OCI-LY1 (cell line): ENCODE data around the gene STAM.

Experiments used
- H2AFZ ChIP-seq: fragments of 200-600 bp; sonication (generic), shearing (Covaris generic); 2 replicates; pipeline ENCODE4 v1.6.0; 2014; ENCODE audit warnings: antibody characterized with exemption, mild to moderate bottlenecking, low read length
- H3F3A ChIP-seq: fragments of 200-600 bp; sonication (generic), shearing (Covaris generic); 2 replicates; pipeline ENCODE4 v1.6.0; 2014; ENCODE audit warnings: mild to moderate bottlenecking, antibody characterized with exemption, low read length, moderate library complexity; ENCODE audit not compliant: insufficient read depth
- H3K27ac ChIP-seq: fragments of 200-600 bp; sonication (generic); 2 replicates; pipeline ENCODE4 v1.5.1; 2014; ENCODE audit warnings: low read length, mixed run types, mild to moderate bottlenecking, low read depth; ENCODE audit not compliant: poor library complexity, severe bottlenecking
- H3K27me3 ChIP-seq: fragments of 200-600 bp; sonication (generic); 2 replicates; pipeline ENCODE4 v1.6.0; 2014; ENCODE audit warnings: antibody characterized with exemption, mild to moderate bottlenecking, low read length, moderate library complexity; ENCODE audit not compliant: insufficient read depth
- H3K36me3 ChIP-seq: fragments of 200-600 bp; sonication (generic); 2 replicates; pipeline ENCODE4 v1.6.1; 2014; ENCODE audit warnings: mild to moderate bottlenecking, antibody characterized with exemption, low read length, moderate library complexity, mixed read lengths; ENCODE audit not compliant: insufficient read depth
- H3K4me1 ChIP-seq: fragments of 200-600 bp; sonication (generic); 2 replicates; pipeline ENCODE4 v1.5.1; 2014; ENCODE audit warnings: mild to moderate bottlenecking, low read length, moderate library complexity; ENCODE audit not compliant: insufficient read depth, severe bottlenecking
- H3K4me2 ChIP-seq: fragments of 200-600 bp; sonication (generic), shearing (Covaris generic); 2 replicates; pipeline ENCODE4 v1.6.1; 2014; ENCODE audit warnings: low read length
- H3K4me3 ChIP-seq: fragments of 200-600 bp; sonication (generic); 2 replicates; pipeline ENCODE4 v1.5.1; 2014; ENCODE audit warnings: low read length, low read depth, mild to moderate bottlenecking, mixed read lengths; ENCODE audit not compliant: poor library complexity, severe bottlenecking
- H3K79me2 ChIP-seq: fragments of 200-600 bp; shearing (Covaris generic); 2 replicates; pipeline ENCODE4 v1.6.1; 2016; ENCODE audit warnings: mixed run types, low read length, mixed read lengths; ENCODE audit not compliant: insufficient read depth
- H3K9ac ChIP-seq: fragments of 200-600 bp; sonication (generic), shearing (Covaris generic); 2 replicates; pipeline ENCODE4 v1.6.1; 2014; ENCODE audit warnings: mild to moderate bottlenecking, low read length, mixed read lengths
- H3K9me2 ChIP-seq: fragments of 200-600 bp; sonication (generic), shearing (Covaris generic); 2 replicates; pipeline ENCODE4 v1.6.1; 2014; ENCODE audit warnings: low read depth, mild to moderate bottlenecking, low read length, mixed read lengths
- H3K9me3 ChIP-seq: fragments of 200-600 bp; shearing (Covaris generic); 2 replicates; pipeline ENCODE4 v1.6.1; 2014; ENCODE audit warnings: low read length, mixed read lengths
- H4K20me1 ChIP-seq: fragments of 200-600 bp; sonication (generic), shearing (Covaris generic); 2 replicates; pipeline ENCODE4 v1.6.0; 2016; ENCODE audit warnings: mild to moderate bottlenecking, low read length; ENCODE audit not compliant: insufficient read depth
- CTCF ChIP-seq: fragments of 200-600 bp; sonication (generic), shearing (Covaris generic); IDR thresholded peaks from 2 replicates; pipeline ENCODE4 v1.5.1; 2017; ENCODE audit warnings: mild to moderate bottlenecking, antibody characterized with exemption, low read length, moderate library complexity, mixed read lengths
- EZH2 ChIP-seq: fragments of 200-600 bp; sonication (generic), shearing (Covaris generic); IDR thresholded peaks from 2 replicates; pipeline ENCODE4 v1.8.0; 2017; ENCODE audit warnings: borderline replicate concordance, mixed run types, mild to moderate bottlenecking, antibody characterized with exemption, low read length, moderate library complexity, mixed read lengths

The STAM gene

GRCh38 chr10:17725703-17726102, 81.8 kb downstream of the STAM start:
- Histone ChIP-seq H3K36me3 (no peaks in the 10 kb centered on the region; the same call in 1 of the 2 replicates), H3K27me3 (no peaks in the 10 kb centered on the region), H3K4me3 (no peak overlapping the region), H3K79me2 (no peaks in the 10 kb centered on the region), H3F3A (no peaks in the 10 kb centered on the region), H3K4me2 (no peak overlapping the region), H3K9me2 (no peaks in the 10 kb centered on the region), H2AFZ (no peak overlapping the region), H3K9me3 (no peaks in the 10 kb centered on the region), H3K9ac (no peak overlapping the region), H3K4me1 (no peaks in the 10 kb centered on the region), H4K20me1 (no peaks in the 10 kb centered on the region), H3K27ac (no peak overlapping the region)
- no peak for TF ChIP-seq EZH2
- TF ChIP-seq CTCF = no peak

DNA sequence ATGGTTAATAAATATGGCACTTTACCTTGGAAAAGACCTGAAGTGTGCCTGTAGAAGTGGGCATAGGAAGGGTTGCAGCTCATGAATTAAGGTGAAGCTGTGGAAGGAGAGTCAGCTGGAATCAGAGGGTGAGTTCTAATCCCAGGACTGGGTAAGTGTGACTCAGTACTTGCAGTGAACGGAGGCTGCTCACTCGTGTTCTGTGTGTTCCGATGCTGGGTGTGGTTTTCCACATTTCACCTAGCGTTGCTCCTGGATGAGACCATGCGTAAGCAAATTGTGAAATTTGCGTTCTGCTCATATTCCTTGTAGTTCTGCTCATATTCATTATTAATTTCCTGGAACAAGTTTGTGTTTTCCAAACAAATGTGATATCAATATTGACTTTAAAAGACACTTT, 85.7 kb downstream of the STAM start:
- Histone ChIP-seq H3K4me3 (no peak overlapping the region), H2AFZ (no peak overlapping the region)
- TF ChIP-seq EZH2 (no peak), CTCF (no peak)

DNA sequence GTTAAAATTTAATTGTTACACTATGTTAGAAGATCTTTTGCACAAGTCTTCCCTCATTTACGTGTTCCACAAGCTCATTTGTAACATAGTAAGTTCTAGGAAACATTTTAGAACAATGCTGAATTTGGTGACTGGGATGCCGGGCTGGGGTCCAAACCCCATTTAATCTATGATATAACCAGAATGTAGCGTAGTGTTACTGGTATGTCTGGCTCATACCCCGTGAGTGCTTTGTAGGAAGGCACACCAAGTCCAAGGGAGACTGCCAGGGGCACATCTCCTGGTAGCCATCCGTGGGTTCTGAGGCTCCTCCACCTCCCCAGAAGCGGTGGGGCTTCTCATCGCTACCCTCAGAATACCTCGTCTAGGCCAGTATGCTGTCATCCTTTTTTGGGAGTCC, 86.7 kb downstream of the STAM start:
- no peaks in the 10 kb centered on the region for H3K79me2 ChIP-seq
- no peaks in the 10 kb centered on the region for H3K9me3 ChIP-seq
- H3K4me2 ChIP-seq = no peak overlapping the region
- H3K4me3 ChIP-seq = no peak overlapping the region
- no peaks in the 10 kb centered on the region for H3K4me1 ChIP-seq
- no peaks in the 10 kb centered on the region for H3K27me3 ChIP-seq
- no peaks in the 10 kb centered on the region for H3K9me2 ChIP-seq
- no peak overlapping the region for H2AFZ ChIP-seq
- TF ChIP-seq CTCF (no peak), EZH2 (no peak)
- H3K9ac ChIP-seq = no peak overlapping the region
- no peak overlapping the region for H3K27ac ChIP-seq
- no peaks in the 10 kb centered on the region for H3K36me3 ChIP-seq
- no peaks in the 10 kb centered on the region for H4K20me1 ChIP-seq
- H3F3A ChIP-seq = no peaks in the 10 kb centered on the region

More for the DNA sequence above, 85.7 kb downstream of the STAM start:
- H3K27me3 ChIP-seq = no peaks in the 10 kb centered on the region
- H3K9me3 ChIP-seq = no peaks in the 10 kb centered on the region
- no peak overlapping the region for H3K9ac ChIP-seq
- H3K27ac ChIP-seq = no peak overlapping the region
- no peaks in the 10 kb centered on the region for H3K36me3 ChIP-seq
- no peaks in the 10 kb centered on the region for H3K4me1 ChIP-seq
- no peaks in the 10 kb centered on the region for H3K9me2 ChIP-seq
- H3F3A ChIP-seq = no peaks in the 10 kb centered on the region
- no peak overlapping the region for H3K4me2 ChIP-seq
- H3K79me2 ChIP-seq = no peaks in the 10 kb centered on the region
- no peaks in the 10 kb centered on the region for H4K20me1 ChIP-seq
